ENCODE results near the gene RHOT2.

Gene RHOT2

GRCh38 chr16:638034-638543, 29.8 kb upstream of the RHOT2 start:
- TF ChIP-seq CTCF (IDR thresholded peaks at IDR 0.05; ENCODE audit: insufficient read depth, missing control alignments), result no peak
- FAIRE-seq, result no peak
- DNase-seq (ENCODE audit: insufficient read length, low spot score), result no peak

- TF ChIP-seq CTCF (IDR thresholded peaks at IDR 0.05; ENCODE audit: insufficient read depth, missing control alignments), result no peak
- no peak for DNase-seq (ENCODE audit: insufficient read length, low spot score)
- FAIRE-seq, result no peak
Observed at GRCh38 chr16:638836-639235, 29.1 kb upstream of the RHOT2 start.

- DNase-seq (ENCODE audit: insufficient read length, low spot score), result no peak
- no peak for FAIRE-seq
- TF ChIP-seq CTCF (IDR thresholded peaks at IDR 0.05; ENCODE audit: insufficient read depth, missing control alignments), result no peak
Observed at GRCh38 chr16:640614-641013, 27.3 kb upstream of the RHOT2 start.

- DNase-seq (ENCODE audit: insufficient read length, low spot score) (peak; percentile 95), FAIRE-seq (no peak)
- TF ChIP-seq CTCF (IDR thresholded peaks at IDR 0.05; ENCODE audit: insufficient read depth, missing control alignments), result no peak
Observed at GRCh38 chr16:641326-642188, 26.4 kb upstream of the RHOT2 start, which contains the start of gene MCRIP2. Gene MCRIP2, plus strand, starts transcription at chr16:641828. Its CDS starts 164 bp downstream, at chr16:641992.

GRCh38 chr16:642189-643049, 25.5 kb upstream of the RHOT2 start:
- FAIRE-seq, result no peak
- DNase-seq (ENCODE audit: insufficient read length, low spot score), result no peak
- TF ChIP-seq CTCF (IDR thresholded peaks at IDR 0.05; ENCODE audit: insufficient read depth, missing control alignments), result no peak

GRCh38 chr16:643050-643368, 24.9 kb upstream of the RHOT2 start:
- DNase-seq (ENCODE audit: insufficient read length, low spot score) (no peak), FAIRE-seq (no peak)
- no peak for TF ChIP-seq CTCF (IDR thresholded peaks at IDR 0.05; ENCODE audit: insufficient read depth, missing control alignments)

Data from D721Med (cell line).